Gastrocnemius medialis (tissue), 4 donors: ENCODE measurements around the gene SLC25A48. TPM values are rescaled to one million over a fixed set of nuclear protein-coding genes. Genes with fewer than 3 reads are reported as not detected.
A peak's percentile ranks its signal among the peaks of the same experiment; 100 is the strongest.

Source experiments
- ATAC-seq, 2 donors: fragments of 150-250 bp; one replicate each; pipeline ENCODE4 v1.9.1; 2016
- DNase-seq, 2 donors: peaks; one replicate each; pipeline ENCODE4 v3.0.0-alpha.2; 2019
- H3K27ac ChIP-seq, 4 donors: fragments of 200-600 bp; sonication (generic); 1 replicate in 1 of 4; 2 replicates in 3 of 4; pipeline ENCODE4 v1.5.1; 2016 to 2018; ENCODE audit warnings: mild to moderate bottlenecking in 2 of 4, moderate library complexity in 1 of 4
- H3K27me3 ChIP-seq, 3 donors: fragments of 200-600 bp; sonication (generic) in 2 of 3; 1 replicate in 1 of 3; 2 replicates in 2 of 3; pipeline versions ENCODE4 v1.5.1 to v1.6.0; 2016 to 2019; ENCODE audit warnings: mild to moderate bottlenecking in 1 of 3, moderate library complexity in 1 of 3
- H3K36me3 ChIP-seq, 2 donors: fragments of 200-600 bp; sonication (generic) in 1 of 2; one replicate each; pipeline ENCODE4 v1.5.1; 2017 to 2018
- H3K4me1 ChIP-seq, 2 donors: fragments of 200-600 bp; sonication (generic) in 1 of 2; one replicate each; pipeline ENCODE4 v1.5.1; 2016 to 2017; ENCODE audit warnings: mild to moderate bottlenecking in 2 of 2
- H3K4me3 ChIP-seq, 4 donors: fragments of 200-600 bp; sonication (generic) in 3 of 4; 1 replicate in 1 of 4; 2 replicates in 3 of 4; pipeline ENCODE4 v1.5.1; 2016 to 2019; ENCODE audit warnings: mild to moderate bottlenecking in 2 of 4
- H3K9me3 ChIP-seq, 3 donors: fragments of 200-600 bp; sonication (generic) in 2 of 3; 1 replicate in 1 of 3; 2 replicates in 2 of 3; pipeline ENCODE4 v1.5.1; 2016 to 2019
- CTCF ChIP-seq, 5 experiments: fragments of 450-650 bp in 3 of 5; fragments of 200-600 bp in 2 of 5; sonication (generic) in 2 of 5; IDR thresholded peaks in 4 of 5; conservative IDR thresholded peaks in 1 of 5; 1 replicate in 4 of 5; 2 replicates in 1 of 5; pipeline ENCODE4 v1.5.1; 2016 to 2019; ENCODE audit warnings: antibody characterized with exemption in 5 of 5, mild to moderate bottlenecking in 3 of 5, moderate library complexity in 3 of 5
- POLR2A ChIP-seq, 2 donors: fragments of 450-650 bp; IDR thresholded peaks; one replicate each; pipeline ENCODE4 v1.6.1; 2017; ENCODE audit warnings: antibody characterized with exemption in 2 of 2, mild to moderate bottlenecking in 2 of 2, moderate library complexity in 2 of 2
- in situ Hi-C, 4 donors: fragments of 200-750 bp; cut with MboI; loops; one replicate each; pipeline versions ENCODE4 v1.15.0 to v1.8.0; 2017; ENCODE audit warnings: low sequenced_read_pairs in 4 of 4
- intact Hi-C: fragments of 100-400 bp; cut with DNase I; formaldehyde crosslinking; loops from one replicate; pipeline ENCODE4 v1.15.1; 2023; ENCODE audit warnings: low total_unique reads
- total RNA-seq, 4 donors: library from RNA; depleted of rRNA; stranded (reverse); fragments of >200 nt; gene quantifications; one replicate each; pipeline versions ENCODE4 v1.1.0 to v1.2.3, GENCODE V29; 2016

SLC25A48 gene
- total RNA-seq, 4 donors from 2014 or later, result 0.56 to 5.2 (median 2.4) TPM

GRCh38 chr5:135871268-135871915, 36.9 kb downstream of the SLC25A48 start:
- Histone ChIP-seq H3K27ac (no peak overlapping the region), H3K27me3 (no peaks in the 10 kb centered on the region), H3K4me3 (no peak overlapping the region), H3K36me3 (no peaks in the 10 kb centered on the region), H3K4me1 (no peaks in the 10 kb centered on the region), H3K9me3 (no peaks in the 10 kb centered on the region)
- in situ Hi-C loops, result no loop called here
- intact Hi-C loops, result no loop called here
- no peak for TF ChIP-seq POLR2A (IDR thresholded peaks at IDR 0.05)
- TF ChIP-seq CTCF (IDR thresholded peaks at IDR 0.05 in 4 of 5, conservative IDR thresholded peaks at IDR 0.05 in 1 of 5), result no peak
- no peak for DNase-seq
- peak; percentile 23 to 33 for ATAC-seq

- in situ Hi-C loops, result no loop called here
- H3K27me3 ChIP-seq, result no peaks in the 10 kb centered on the region
Measured at GRCh38 chr5:135873831-135874230, 39.4 kb downstream of the SLC25A48 start.

DNA sequence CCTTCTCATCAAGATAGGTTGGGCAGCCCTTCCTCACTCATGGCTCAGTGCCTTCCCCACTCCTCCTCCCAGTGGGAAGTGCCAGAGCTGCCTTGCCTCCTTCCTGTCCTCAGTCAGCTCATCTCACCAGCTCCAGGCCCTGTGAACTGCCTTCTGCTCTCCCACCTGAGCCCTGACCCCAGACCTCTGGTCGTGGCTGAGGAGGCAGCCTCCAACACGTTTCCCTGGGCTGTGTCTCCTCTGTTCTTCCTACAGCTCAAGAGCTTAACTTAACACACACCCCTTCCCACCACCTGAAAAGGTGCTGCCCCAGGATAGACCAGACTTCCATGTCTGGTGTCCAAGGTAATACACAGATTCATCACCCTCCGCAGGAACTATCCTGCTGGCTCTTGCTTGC, 40.0 kb downstream of the SLC25A48 start:
- no peaks in the 10 kb centered on the region for H3K36me3 ChIP-seq
- no peaks in the 10 kb centered on the region for H3K9me3 ChIP-seq
- no peaks in the 10 kb centered on the region for H3K27me3 ChIP-seq
- ATAC-seq, result no peak
- no peak overlapping the region for H3K4me3 ChIP-seq
- H3K27ac ChIP-seq, result no peak overlapping the region
- H3K4me1 ChIP-seq, result peaks cover 9 to 18% of the 10 kb centered on the region in 2 donors
- intact Hi-C loops, result no loop called here
- DNase-seq, result no peak
- in situ Hi-C loops, result no loop called here
- no peak for TF ChIP-seq CTCF (IDR thresholded peaks at IDR 0.05 in 4 of 5, conservative IDR thresholded peaks at IDR 0.05 in 1 of 5)
- no peak for TF ChIP-seq POLR2A (IDR thresholded peaks at IDR 0.05)

More at GRCh38 chr5:135873831-135874230, 39.4 kb downstream of the SLC25A48 start:
- no peaks in the 10 kb centered on the region for H3K36me3 ChIP-seq
- H3K9me3 ChIP-seq, result no peaks in the 10 kb centered on the region
- H3K27ac ChIP-seq, result no peak overlapping the region
- intact Hi-C loops, result no loop called here
- ATAC-seq (no peak), DNase-seq (no peak)
- no peak overlapping the region for H3K4me3 ChIP-seq
- no peak for TF ChIP-seq POLR2A (IDR thresholded peaks at IDR 0.05)
- TF ChIP-seq CTCF (IDR thresholded peaks at IDR 0.05 in 4 of 5, conservative IDR thresholded peaks at IDR 0.05 in 1 of 5), result no peak
- peaks cover 3 to 13% of the 10 kb centered on the region in 2 donors for H3K4me1 ChIP-seq

- ATAC-seq, result no peak
Measured at GRCh38 chr5:135875567-135875966, 41.1 kb downstream of the SLC25A48 start.

More at GRCh38 chr5:135875567-135875966, 41.1 kb downstream of the SLC25A48 start:
- Histone ChIP-seq H3K4me1 (peaks cover 9 to 22% of the 10 kb centered on the region in 2 donors), H3K27ac (no peak overlapping the region), H3K4me3 (no peak overlapping the region), H3K9me3 (no peaks in the 10 kb centered on the region), H3K27me3 (no peaks in the 10 kb centered on the region), H3K36me3 (no peaks in the 10 kb centered on the region)
- in situ Hi-C loops (no loop called here), intact Hi-C loops (no loop called here)
- TF ChIP-seq CTCF (IDR thresholded peaks at IDR 0.05 in 4 of 5, conservative IDR thresholded peaks at IDR 0.05 in 1 of 5), result no peak
- no peak for TF ChIP-seq POLR2A (IDR thresholded peaks at IDR 0.05)
- no peak for DNase-seq
